Measurements from ENCODE around the gene RGR. TPM values are rescaled to one million over a fixed set of nuclear protein-coding genes. Genes with fewer than 3 reads are reported as not detected.

The RGR gene
- polyA plus RNA-seq, 6 donors from 2014 or later = not detected

DNA sequence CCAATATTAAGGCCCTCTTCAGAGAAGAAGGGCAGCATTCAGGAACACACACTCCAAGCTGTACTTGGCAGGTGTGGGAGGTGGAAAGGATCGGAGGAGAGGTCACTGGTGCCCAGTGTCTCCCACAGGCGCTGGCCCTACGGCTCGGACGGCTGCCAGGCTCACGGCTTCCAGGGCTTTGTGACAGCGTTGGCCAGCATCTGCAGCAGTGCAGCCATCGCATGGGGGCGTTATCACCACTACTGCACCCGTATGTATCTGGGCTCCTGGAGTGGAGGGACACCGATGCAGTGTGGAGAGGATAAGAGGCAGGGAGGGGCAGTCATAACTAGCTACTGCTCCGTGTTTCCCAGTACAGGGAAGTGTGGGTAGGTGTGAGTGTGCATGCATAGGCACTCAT is 3.9 kb downstream of the RGR start:
- H3K36me3 Mint-ChIP-seq = peaks cover 0 to 6% of the 10 kb centered on the region in 2 donors
- H3K27ac Mint-ChIP-seq = no peak overlapping the region
- ATAC-seq (ENCODE audit: low read depth in 2 of 2) = no peak
- peaks cover 0 to 12% (median 5%) of the 10 kb centered on the region in 7 donors for H3K9me3 Mint-ChIP-seq
- no peak for DNase-seq
- no peaks in the 10 kb centered on the region for H3K4me1 Mint-ChIP-seq
- H3K27me3 Mint-ChIP-seq = peaks cover 1 to 28% (median 4%) of the 10 kb centered on the region in 3 donors
- peak overlapping the region in 1 of 8 donors; percentile 9 for H3K4me3 Mint-ChIP-seq

- H3K9me3 Mint-ChIP-seq = peaks cover 0 to 12% (median 5%) of the 10 kb centered on the region in 7 donors
- H3K4me1 Mint-ChIP-seq = no peaks in the 10 kb centered on the region
- H3K27ac Mint-ChIP-seq = peak overlapping the region in 1 of 6 donors; percentile 49
- no peak for ATAC-seq (ENCODE audit: low read depth in 2 of 2)
- no peak for DNase-seq
- peaks cover 0 to 6% of the 10 kb centered on the region in 2 donors for H3K36me3 Mint-ChIP-seq
- H3K4me3 Mint-ChIP-seq = no peak overlapping the region
- peaks cover 15 to 28% (median 22%) of the 10 kb centered on the region in 3 donors for H3K27me3 Mint-ChIP-seq
Observed at GRCh38 chr10:84254552-84255478, 10.0 kb downstream of the RGR start.

DNA sequence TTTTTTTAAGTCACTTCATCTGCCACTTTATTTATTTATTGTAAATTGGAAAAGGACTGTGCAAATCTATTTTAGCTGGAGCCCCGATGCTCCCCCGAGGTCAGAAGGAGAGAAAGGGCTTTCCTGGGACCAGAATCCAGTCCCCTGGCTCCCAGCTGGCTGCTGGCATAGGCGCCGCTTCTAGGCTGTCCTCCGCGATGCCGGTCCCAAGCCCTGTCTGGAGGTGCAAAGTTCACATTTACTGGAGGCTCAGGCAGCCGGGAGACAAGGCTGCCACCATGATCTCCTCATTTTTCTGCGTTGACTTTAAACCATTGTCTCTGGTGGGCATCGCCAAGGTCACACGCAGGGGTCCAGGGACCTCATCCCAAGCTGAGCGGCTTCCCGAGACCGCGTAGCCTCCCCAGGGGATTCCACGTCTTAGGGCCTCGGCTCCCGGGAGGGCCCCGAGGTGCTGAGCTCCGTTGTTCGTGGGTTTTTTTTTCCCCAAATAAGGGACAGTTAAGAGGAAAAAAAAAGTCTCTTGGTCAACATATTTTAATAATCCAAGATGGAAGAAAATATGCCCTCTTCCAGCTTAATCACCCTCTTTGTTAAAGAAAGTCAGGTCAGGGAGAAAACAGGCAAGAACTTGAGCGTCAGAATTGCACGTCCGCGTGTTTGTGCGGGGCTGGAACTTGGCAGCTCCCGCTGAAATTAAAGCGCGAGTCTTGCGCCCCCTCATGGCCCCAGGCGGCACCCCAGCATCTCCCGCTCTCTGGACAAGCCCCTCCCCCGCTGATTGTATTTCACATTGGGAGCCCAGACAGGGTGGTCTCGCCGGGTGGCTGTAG is 11.9 kb downstream of the RGR start:
- peaks cover 17 to 28% (median 23%) of the 10 kb centered on the region in 3 donors for H3K27me3 Mint-ChIP-seq

DNA sequence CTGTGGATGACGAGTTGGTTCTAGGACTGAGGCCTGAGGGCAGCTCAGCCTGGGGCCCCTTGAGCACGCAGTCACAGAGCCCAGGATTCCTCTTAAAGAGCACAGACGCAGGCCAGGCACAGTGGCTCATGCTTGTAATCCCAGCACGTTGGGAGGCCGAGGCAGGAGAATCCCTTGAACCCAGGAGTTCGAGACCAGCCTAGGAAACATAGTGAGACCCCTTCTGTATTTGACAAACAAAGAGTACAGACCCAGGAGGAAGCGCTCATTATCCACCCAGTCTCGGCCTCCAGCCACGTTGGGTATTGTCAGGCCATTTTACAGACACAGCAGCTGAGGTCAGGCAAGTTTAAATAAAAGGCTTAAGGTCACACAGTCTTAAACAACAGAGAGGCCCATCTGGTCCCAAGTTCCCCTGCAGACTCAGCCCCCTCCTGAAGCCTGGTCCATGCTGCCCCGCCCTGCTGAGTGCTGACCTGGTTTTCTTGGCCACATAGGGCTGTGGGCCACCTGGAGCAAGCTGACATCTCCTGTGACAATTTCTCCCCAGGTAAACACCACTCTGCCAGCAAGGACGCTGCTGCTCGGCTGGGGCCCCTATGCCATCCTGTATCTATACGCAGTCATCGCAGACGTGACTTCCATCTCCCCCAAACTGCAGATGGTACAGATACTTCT is 12.6 kb downstream of the RGR start:
- ATAC-seq (ENCODE audit: low read depth in 2 of 2) (no peak), DNase-seq (no peak)
- Mint-ChIP-seq H3K9me3 (no peaks in the 10 kb centered on the region), H3K27ac (no peak overlapping the region), H3K27me3 (peaks cover 24 to 30% (median 29%) of the 10 kb centered on the region in 3 donors), H3K4me1 (no peaks in the 10 kb centered on the region), H3K4me3 (peak overlapping the region in 1 of 8 donors; percentile 12), H3K36me3 (peaks cover 0 to 1% of the 10 kb centered on the region in 2 donors)

More for the DNA sequence above, 11.9 kb downstream of the RGR start:
- H3K27ac Mint-ChIP-seq = no peak overlapping the region
- peaks cover 0 to 6% of the 10 kb centered on the region in 2 donors for H3K36me3 Mint-ChIP-seq
- peak overlapping the region in 2 of 8 donors; percentile 12 for H3K4me3 Mint-ChIP-seq
- no peak for ATAC-seq (ENCODE audit: low read depth in 2 of 2)
- DNase-seq = no peak
- H3K4me1 Mint-ChIP-seq = no peaks in the 10 kb centered on the region
- H3K9me3 Mint-ChIP-seq = peaks cover 0 to 8% (median under 1%) of the 10 kb centered on the region in 7 donors

DNA sequence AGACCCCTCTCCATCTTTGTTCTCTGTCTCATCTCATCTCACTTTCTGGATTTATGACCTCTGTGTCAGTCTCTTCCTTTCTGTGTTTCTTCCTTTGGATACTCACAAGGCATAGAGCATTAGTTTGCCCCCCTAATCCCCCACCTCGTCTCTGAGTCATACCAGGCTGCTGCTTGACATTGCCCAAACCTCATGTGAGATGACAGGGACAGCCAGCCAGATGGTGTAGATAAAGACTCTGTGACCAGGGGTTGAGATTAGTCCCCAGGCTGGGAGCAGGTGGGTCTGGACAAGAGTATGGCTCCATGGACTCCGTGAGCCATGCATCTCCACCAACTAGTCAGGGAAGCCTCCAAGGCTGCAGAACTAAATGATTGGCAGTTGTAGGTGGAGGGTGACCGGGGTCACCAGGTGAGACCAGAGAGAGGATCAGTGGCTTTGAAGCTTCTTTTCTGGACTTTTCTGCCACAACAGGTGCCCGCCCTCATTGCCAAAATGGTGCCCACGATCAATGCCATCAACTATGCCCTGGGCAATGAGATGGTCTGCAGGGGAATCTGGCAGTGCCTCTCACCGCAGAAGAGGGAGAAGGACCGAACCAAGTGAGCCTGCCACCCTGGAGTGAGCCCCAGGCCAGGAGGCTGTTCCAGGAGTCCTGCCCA is 13.3 kb downstream of the RGR start:
- DNase-seq = no peak
- Mint-ChIP-seq H3K4me3 (no peak overlapping the region), H3K4me1 (no peaks in the 10 kb centered on the region)

GRCh38 chr10:84261236-84261915 is 16.5 kb downstream of the RGR start:
- H3K4me3 Mint-ChIP-seq = no peak overlapping the region
- peaks cover 38 to 60% (median 48%) of the 10 kb centered on the region in 3 donors for H3K27me3 Mint-ChIP-seq
- H3K36me3 Mint-ChIP-seq = no peaks in the 10 kb centered on the region
- DNase-seq (no peak), ATAC-seq (ENCODE audit: low read depth in 2 of 2) (no peak)
- H3K27ac Mint-ChIP-seq = no peak overlapping the region
- no peaks in the 10 kb centered on the region for H3K9me3 Mint-ChIP-seq
- H3K4me1 Mint-ChIP-seq = peaks cover 0 to 5% (median 4%) of the 10 kb centered on the region in 3 donors

More for the DNA sequence above, 13.3 kb downstream of the RGR start:
- Mint-ChIP-seq H3K27ac (no peak overlapping the region), H3K27me3 (peaks cover 29 to 37% (median 31%) of the 10 kb centered on the region in 3 donors), H3K9me3 (no peaks in the 10 kb centered on the region), H3K36me3 (no peaks in the 10 kb centered on the region)
- ATAC-seq (ENCODE audit: low read depth in 2 of 2) = no peak

GRCh38 chr10:84262190-84262956 is 17.5 kb downstream of the RGR start:
- Mint-ChIP-seq H3K4me3 (no peak overlapping the region), H3K27me3 (peaks cover 38 to 64% (median 48%) of the 10 kb centered on the region in 3 donors), H3K36me3 (no peaks in the 10 kb centered on the region), H3K9me3 (no peaks in the 10 kb centered on the region), H3K4me1 (peaks cover 0 to 5% (median 4%) of the 10 kb centered on the region in 3 donors), H3K27ac (no peak overlapping the region)
- ATAC-seq (ENCODE audit: low read depth in 2 of 2) = no peak
- DNase-seq = no peak

- no peak overlapping the region for H3K27ac Mint-ChIP-seq
- no peaks in the 10 kb centered on the region for H3K9me3 Mint-ChIP-seq
- H3K27me3 Mint-ChIP-seq = peaks cover 41 to 66% (median 47%) of the 10 kb centered on the region in 3 donors
- no peaks in the 10 kb centered on the region for H3K36me3 Mint-ChIP-seq
- peaks cover 0 to 5% (median 4%) of the 10 kb centered on the region in 3 donors for H3K4me1 Mint-ChIP-seq
- no peak overlapping the region for H3K4me3 Mint-ChIP-seq
- DNase-seq = no peak
- ATAC-seq (ENCODE audit: low read depth in 2 of 2) = no peak
Observed at GRCh38 chr10:84263716-84264115, 18.9 kb downstream of the RGR start.

DNA sequence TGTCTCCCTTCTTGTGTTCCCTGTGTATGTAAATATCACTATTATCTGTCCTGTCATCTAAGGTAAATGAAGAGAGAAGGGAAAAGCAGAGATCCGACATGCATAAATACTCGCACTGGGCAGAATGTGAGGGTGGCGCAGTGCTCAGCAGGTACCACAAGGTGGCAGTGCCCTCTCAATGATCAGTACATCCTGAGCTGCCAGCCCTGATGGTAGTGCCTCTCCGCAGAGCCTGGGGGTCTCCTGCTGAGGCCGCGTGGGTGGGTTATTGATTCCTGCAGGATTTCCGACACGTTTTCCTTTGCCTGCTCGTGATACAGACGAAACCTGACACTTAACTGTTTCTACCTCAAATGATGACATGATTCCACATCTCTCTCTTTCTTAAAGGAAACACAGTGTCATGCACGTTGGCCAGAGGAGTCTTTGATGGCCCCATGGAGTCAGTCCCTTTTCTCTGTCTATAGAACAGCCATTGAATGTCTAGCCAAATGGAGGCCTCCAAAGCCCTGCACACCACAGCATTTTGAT is 19.8 kb downstream of the RGR start:
- ATAC-seq (ENCODE audit: low read depth in 2 of 2) = peak; percentile 74 to 82

DNA sequence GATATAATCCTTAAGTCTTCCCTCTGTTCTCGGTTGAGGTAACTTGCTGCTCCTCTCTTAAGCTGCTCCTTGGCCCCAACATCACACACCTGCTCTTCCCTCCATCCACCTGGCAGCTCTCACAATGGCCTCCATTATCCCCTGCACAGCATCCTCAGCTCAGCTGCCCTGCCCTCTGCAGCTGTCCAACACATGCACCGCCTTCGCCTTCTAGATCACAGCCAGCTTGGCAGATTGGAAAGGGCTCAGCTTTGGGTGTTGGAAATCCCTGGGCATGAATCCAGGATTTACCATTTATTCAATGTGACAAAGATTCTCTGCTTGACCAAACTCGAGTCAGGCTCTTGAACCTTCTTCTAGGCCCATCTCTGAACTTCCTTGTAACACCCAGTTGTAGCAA is 20.6 kb downstream of the RGR start:
- peaks cover 43 to 75% (median 55%) of the 10 kb centered on the region in 3 donors for H3K27me3 Mint-ChIP-seq
- H3K4me1 Mint-ChIP-seq = peaks cover 0 to 5% (median 4%) of the 10 kb centered on the region in 3 donors
- H3K27ac Mint-ChIP-seq = peak overlapping the region in 1 of 6 donors; percentile 36
- no peaks in the 10 kb centered on the region for H3K36me3 Mint-ChIP-seq
- H3K9me3 Mint-ChIP-seq = no peaks in the 10 kb centered on the region
- no peak overlapping the region for H3K4me3 Mint-ChIP-seq
- DNase-seq (no peak), ATAC-seq (ENCODE audit: low read depth in 2 of 2) (no peak)

More for the DNA sequence above, 19.8 kb downstream of the RGR start:
- Mint-ChIP-seq H3K27me3 (peaks cover 45 to 72% (median 53%) of the 10 kb centered on the region in 3 donors), H3K4me1 (peaks cover 0 to 5% (median 4%) of the 10 kb centered on the region in 3 donors), H3K4me3 (no peak overlapping the region), H3K9me3 (no peaks in the 10 kb centered on the region), H3K27ac (no peak overlapping the region), H3K36me3 (no peaks in the 10 kb centered on the region)
- DNase-seq = peak; percentile 45

DNA sequence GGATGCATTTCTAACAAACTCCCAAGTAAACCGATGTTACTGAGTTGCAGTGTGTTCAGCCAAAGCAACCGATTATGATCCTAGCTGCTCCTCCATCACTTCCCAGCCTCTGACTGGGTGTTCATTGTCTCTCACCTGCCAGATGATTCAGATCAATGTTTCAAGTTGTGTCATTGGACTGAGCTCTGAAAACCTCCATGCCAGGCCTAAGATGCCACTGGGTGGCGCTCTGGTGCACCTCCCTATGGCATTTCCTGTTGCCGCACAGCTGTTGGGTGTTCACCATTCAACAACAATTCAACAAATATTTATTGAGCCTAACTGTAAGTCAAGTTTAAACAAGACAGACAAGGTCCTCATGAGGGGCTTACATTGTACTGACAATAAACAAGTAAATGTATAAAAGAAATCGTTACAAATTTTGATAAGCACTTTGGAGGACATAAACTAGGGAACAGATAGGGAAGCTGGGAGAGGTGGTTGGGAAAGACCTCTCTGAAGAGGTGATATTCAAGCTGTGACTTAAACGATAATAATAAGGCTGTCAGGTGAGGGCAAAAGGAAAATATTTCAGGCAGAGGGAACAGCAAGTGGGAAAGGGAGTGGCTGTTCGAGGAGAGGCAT is 22.8 kb downstream of the RGR start:
- DNase-seq (no peak), ATAC-seq (ENCODE audit: low read depth in 2 of 2) (no peak)
- Mint-ChIP-seq H3K9me3 (no peaks in the 10 kb centered on the region), H3K27me3 (peaks cover 39 to 66% (median 48%) of the 10 kb centered on the region in 3 donors), H3K36me3 (no peaks in the 10 kb centered on the region), H3K4me1 (peaks cover 0 to 5% (median 4%) of the 10 kb centered on the region in 3 donors), H3K4me3 (no peak overlapping the region), H3K27ac (peak overlapping the region in 2 of 6 donors; percentile 0 to 1)
